ENCODE data around the gene KIF16B.

The KIF16B gene

GRCh38 chr20:16283307-16283706, 289.9 kb downstream of the KIF16B start:
- Histone ChIP-seq H2AFZ (ENCODE audit: low read depth, low read length) (no peak overlapping the region), H3K27ac (ENCODE audit: low read length) (no peak overlapping the region), H3K4me2 (ENCODE audit: insufficient read depth, low read length) (no peak overlapping the region), H3K9ac (ENCODE audit: low read depth, low read length) (no peak overlapping the region), H3K79me2 (ENCODE audit: insufficient read depth, low read length) (no peaks in the 10 kb centered on the region), H3K4me3 (ENCODE audit: low read depth in 1 of 2, low read length in 2 of 2) (no peak overlapping the region), H3K27me3 (ENCODE audit: insufficient read depth, low read length, poor library complexity) (no peaks in the 10 kb centered on the region), H4K20me1 (ENCODE audit: insufficient read depth, low read length) (no peaks in the 10 kb centered on the region), H3K36me3 (ENCODE audit: insufficient read depth, low read length) (no peaks in the 10 kb centered on the region), H3K9me3 (ENCODE audit: insufficient read depth, low read length, severe bottlenecking) (no peaks in the 10 kb centered on the region), H3K4me1 (ENCODE audit: insufficient read depth, low read length) (no peaks in the 10 kb centered on the region)
- no peak for DNase-seq
- no peak for ATAC-seq (ENCODE audit: insufficient read depth, low read depth)
- TF ChIP-seq EZH2 (IDR thresholded peaks at IDR 0.05; ENCODE audit: borderline replicate concordance, low read depth, low read length, severe bottlenecking) (no peak), CTCF (IDR thresholded peaks at IDR 0.05; ENCODE audit: borderline replicate concordance, extremely low read depth, low read length, poor library complexity, severe bottlenecking) (no peak)

- Histone ChIP-seq H3K4me1 (ENCODE audit: insufficient read depth, low read length) (no peaks in the 10 kb centered on the region), H3K9ac (ENCODE audit: low read depth, low read length) (no peak overlapping the region), H2AFZ (ENCODE audit: low read depth, low read length) (no peak overlapping the region), H3K4me3 (ENCODE audit: low read depth in 1 of 2, low read length in 2 of 2) (no peak overlapping the region), H4K20me1 (ENCODE audit: insufficient read depth, low read length) (no peaks in the 10 kb centered on the region), H3K27me3 (ENCODE audit: insufficient read depth, low read length, poor library complexity) (no peaks in the 10 kb centered on the region), H3K27ac (ENCODE audit: low read length) (no peak overlapping the region), H3K4me2 (ENCODE audit: insufficient read depth, low read length) (no peak overlapping the region), H3K79me2 (ENCODE audit: insufficient read depth, low read length) (no peaks in the 10 kb centered on the region), H3K36me3 (ENCODE audit: insufficient read depth, low read length) (no peaks in the 10 kb centered on the region), H3K9me3 (ENCODE audit: insufficient read depth, low read length, severe bottlenecking) (no peaks in the 10 kb centered on the region)
- ATAC-seq (ENCODE audit: insufficient read depth, low read depth) (no peak), DNase-seq (no peak)
- no peak for TF ChIP-seq EZH2 (IDR thresholded peaks at IDR 0.05; ENCODE audit: borderline replicate concordance, low read depth, low read length, severe bottlenecking)
- no peak for TF ChIP-seq CTCF (IDR thresholded peaks at IDR 0.05; ENCODE audit: borderline replicate concordance, extremely low read depth, low read length, poor library complexity, severe bottlenecking)
These were observed 293.0 kb downstream of the KIF16B start for GRCh38 chr20:16280219-16280618.

GRCh38 chr20:16279320-16279719, 293.9 kb downstream of the KIF16B start:
- Histone ChIP-seq H3K9ac (ENCODE audit: low read depth, low read length) (no peak overlapping the region), H3K4me2 (ENCODE audit: insufficient read depth, low read length) (no peak overlapping the region), H3K4me3 (ENCODE audit: low read depth in 1 of 2, low read length in 2 of 2) (no peak overlapping the region), H3K9me3 (ENCODE audit: insufficient read depth, low read length, severe bottlenecking) (no peaks in the 10 kb centered on the region), H3K36me3 (ENCODE audit: insufficient read depth, low read length) (no peaks in the 10 kb centered on the region), H3K27me3 (ENCODE audit: insufficient read depth, low read length, poor library complexity) (no peaks in the 10 kb centered on the region), H3K79me2 (ENCODE audit: insufficient read depth, low read length) (no peaks in the 10 kb centered on the region), H3K4me1 (ENCODE audit: insufficient read depth, low read length) (no peaks in the 10 kb centered on the region), H4K20me1 (ENCODE audit: insufficient read depth, low read length) (no peaks in the 10 kb centered on the region), H3K27ac (ENCODE audit: low read length) (no peak overlapping the region), H2AFZ (ENCODE audit: low read depth, low read length) (no peak overlapping the region)
- TF ChIP-seq CTCF (IDR thresholded peaks at IDR 0.05; ENCODE audit: borderline replicate concordance, extremely low read depth, low read length, poor library complexity, severe bottlenecking) = no peak
- no peak for TF ChIP-seq EZH2 (IDR thresholded peaks at IDR 0.05; ENCODE audit: borderline replicate concordance, low read depth, low read length, severe bottlenecking)
- DNase-seq = no peak
- no peak for ATAC-seq (ENCODE audit: insufficient read depth, low read depth)

All from DND-41 (cell line).